Transverse colon (tissue), 4 donors: ENCODE data around the gene STAM2. TPM values are rescaled to one million over a fixed set of nuclear protein-coding genes. Genes with fewer than 3 reads are reported as not detected.

Experiments used
- DNase-seq: peaks from one replicate; pipeline ENCODE4 v3.0.0-alpha.2; 2019
- H3K27ac ChIP-seq, 4 donors: fragments of 200-600 bp; sonication (generic); 2 replicates each; pipeline ENCODE4 v1.5.1; 2016 to 2018; ENCODE audit warnings: inconsistent platforms in 4 of 4
- H3K27me3 ChIP-seq: fragments of 200-600 bp; sonication (generic); 2 replicates; pipeline ENCODE4 v1.5.1; 2017; ENCODE audit warnings: inconsistent platforms
- H3K36me3 ChIP-seq, 4 donors: fragments of 200-600 bp; sonication (generic); 2 replicates each; pipeline ENCODE4 v1.5.1; 2017 to 2019; ENCODE audit warnings: inconsistent platforms in 4 of 4
- H3K4me1 ChIP-seq, 4 donors: fragments of 200-600 bp; sonication (generic); 2 replicates each; pipeline ENCODE4 v1.5.1; 2017 to 2020; ENCODE audit warnings: inconsistent platforms in 4 of 4
- H3K4me3 ChIP-seq, 4 donors: fragments of 200-600 bp; sonication (generic); 1 replicate in 1 of 4; 2 replicates in 3 of 4; pipeline versions ENCODE4 v1.5.1 to v1.6.1; 2017 to 2019; ENCODE audit warnings: inconsistent platforms in 4 of 4
- H3K9me3 ChIP-seq, 2 donors: fragments of 200-600 bp; sonication (generic); 2 replicates each; pipeline ENCODE4 v1.5.1; 2017 to 2019; ENCODE audit warnings: inconsistent platforms in 2 of 2
- EP300 ChIP-seq: sonication (generic); formaldehyde crosslinking; IDR thresholded peaks from one replicate; pipeline ENCODE4 v1.6.1; 2017; ENCODE audit warnings: antibody characterized with exemption, low read depth
- POLR2A ChIP-seq: fragments of 450-650 bp; IDR thresholded peaks from one replicate; pipeline ENCODE4 v1.6.1; 2016; ENCODE audit warnings: antibody characterized with exemption, mild to moderate bottlenecking, moderate library complexity
- POLR2AphosphoS5 ChIP-seq, 3 donors: sonication (generic); formaldehyde crosslinking; IDR thresholded peaks; one replicate each; pipeline ENCODE4 v1.6.1; 2016; ENCODE audit warnings: antibody characterized with exemption in 3 of 3
- WGBS, 2 donors: methylation state at CpG; one replicate each; pipeline ENCODE4 v1.1.5; 2018; ENCODE audit warnings: low coverage in 1 of 2; 5-methylcytosine and 5-hydroxymethylcytosine counted together
- in situ Hi-C, 4 donors: fragments of 200-750 bp; cut with MboI; loops; one replicate each; pipeline versions ENCODE4 v1.15.0 to v1.15.1; 2017; ENCODE audit warnings: low sequenced_read_pairs in 3 of 4, low pct_ligation_motif_present in 1 of 4, low pct_unique_long_range_greater_than_20kb in 1 of 4
- intact Hi-C: fragments of 100-400 bp; cut with DNase I; formaldehyde crosslinking; loops from one replicate; pipeline ENCODE4 v1.15.1; 2023; ENCODE audit warnings: low total_unique reads
- total RNA-seq, 4 donors: library from RNA; depleted of rRNA; stranded (reverse); fragments of >200 nt; gene quantifications; one replicate each; pipeline ENCODE4 v1.1.0, GENCODE V29; 2016
- TF ChIP-seq, protein P1 (sequence below), 5 experiments: fragments of 200-600 bp in 3 of 5; fragments of 450-650 bp in 2 of 5; sonication (generic) in 3 of 5; IDR thresholded peaks; 1 replicate in 2 of 5; 2 replicates in 3 of 5; pipeline ENCODE4 v1.5.1; 2016 to 2017; ENCODE audit warnings: antibody characterized with exemption in 5 of 5, inconsistent platforms in 3 of 5, mild to moderate bottlenecking in 2 of 5, moderate library complexity in 1 of 5

STAM2 gene
- total RNA-seq, 4 donors from 2014 or later: 17.1 to 57.2 (median 38.1) TPM

DNA sequence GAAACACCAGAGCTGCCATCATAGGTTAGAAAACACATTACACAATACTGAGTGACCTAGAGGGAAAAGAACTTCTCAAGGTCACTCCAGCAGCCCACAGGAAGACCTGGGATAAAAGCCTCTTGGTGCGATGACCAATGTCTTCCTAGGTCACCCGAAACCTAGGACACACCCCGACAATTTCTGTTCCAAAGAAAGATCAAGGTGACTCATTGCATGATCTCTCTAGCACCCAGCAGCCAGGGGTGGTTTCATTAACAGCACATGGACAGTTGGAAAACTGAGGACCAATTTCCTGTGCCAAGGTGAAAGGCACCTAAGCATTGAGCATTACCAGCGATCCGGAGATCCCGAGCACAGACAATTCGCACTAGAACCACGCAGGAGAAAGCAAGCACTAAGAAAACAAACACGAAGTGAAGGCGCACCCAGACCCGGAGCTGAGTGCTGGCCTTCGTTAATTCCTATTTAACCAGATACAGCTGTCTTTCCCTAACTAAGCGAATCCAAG, 78.2 kb downstream of the STAM2 start:
- H3K4me3 ChIP-seq: peak overlapping the region in 3 of 4 donors; percentile 42 to 64 (median 49)
- peak overlapping the region in 2 of 4 donors; percentile 6 to 15 for H3K27ac ChIP-seq
- WGBS, 2 donors: 8 to 14% methylated on average over 10 to 13 of the region's 13 CpGs
- intact Hi-C loops (no loop called here), in situ Hi-C loops (no loop called here)
- H3K27me3 ChIP-seq: peaks cover 76% of the 10 kb centered on the region
- H3K36me3 ChIP-seq: no peaks in the 10 kb centered on the region
- no peaks in the 10 kb centered on the region for H3K9me3 ChIP-seq
- H3K4me1 ChIP-seq: peaks cover 12 to 28% (median 18%) of the 10 kb centered on the region in 4 donors
- TF ChIP-seq, protein P1, sequence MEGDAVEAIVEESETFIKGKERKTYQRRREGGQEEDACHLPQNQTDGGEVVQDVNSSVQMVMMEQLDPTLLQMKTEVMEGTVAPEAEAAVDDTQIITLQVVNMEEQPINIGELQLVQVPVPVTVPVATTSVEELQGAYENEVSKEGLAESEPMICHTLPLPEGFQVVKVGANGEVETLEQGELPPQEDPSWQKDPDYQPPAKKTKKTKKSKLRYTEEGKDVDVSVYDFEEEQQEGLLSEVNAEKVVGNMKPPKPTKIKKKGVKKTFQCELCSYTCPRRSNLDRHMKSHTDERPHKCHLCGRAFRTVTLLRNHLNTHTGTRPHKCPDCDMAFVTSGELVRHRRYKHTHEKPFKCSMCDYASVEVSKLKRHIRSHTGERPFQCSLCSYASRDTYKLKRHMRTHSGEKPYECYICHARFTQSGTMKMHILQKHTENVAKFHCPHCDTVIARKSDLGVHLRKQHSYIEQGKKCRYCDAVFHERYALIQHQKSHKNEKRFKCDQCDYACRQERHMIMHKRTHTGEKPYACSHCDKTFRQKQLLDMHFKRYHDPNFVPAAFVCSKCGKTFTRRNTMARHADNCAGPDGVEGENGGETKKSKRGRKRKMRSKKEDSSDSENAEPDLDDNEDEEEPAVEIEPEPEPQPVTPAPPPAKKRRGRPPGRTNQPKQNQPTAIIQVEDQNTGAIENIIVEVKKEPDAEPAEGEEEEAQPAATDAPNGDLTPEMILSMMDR (IDR thresholded peaks at IDR 0.05): no peak
- TF ChIP-seq EP300 (no peak), POLR2AphosphoS5 (IDR thresholded peaks at IDR 0.05) (no peak), POLR2A (no peak)
- DNase-seq: no peak

DNA sequence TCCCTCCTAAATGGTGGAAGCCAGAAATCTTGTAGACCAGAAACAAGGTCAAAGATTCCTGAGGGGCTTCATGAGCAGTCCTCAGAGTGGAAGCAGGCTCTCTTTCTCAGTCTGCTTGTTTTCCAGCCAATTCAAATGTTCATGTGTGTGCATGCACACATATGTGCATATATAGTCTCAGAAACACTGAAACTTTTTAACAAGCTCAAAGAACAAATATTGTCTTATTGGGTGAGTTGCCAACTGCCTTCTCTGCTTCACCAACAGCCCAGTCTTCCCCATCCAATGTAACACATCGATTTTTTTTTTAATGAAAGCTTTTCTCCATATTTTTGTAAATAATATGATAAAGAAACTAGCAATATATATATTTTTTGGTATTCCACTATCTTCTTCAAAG, 80.4 kb downstream of the STAM2 start:
- Histone ChIP-seq H3K4me1 (peaks cover 12 to 28% (median 18%) of the 10 kb centered on the region in 4 donors), H3K4me3 (no peak overlapping the region), H3K27me3 (peaks cover 54% of the 10 kb centered on the region), H3K9me3 (no peaks in the 10 kb centered on the region), H3K27ac (no peak overlapping the region), H3K36me3 (no peaks in the 10 kb centered on the region)
- intact Hi-C loops: no loop called here
- 39 to 56% methylated on average over 1 of the region's 1 CpG for WGBS, 2 donors
- TF ChIP-seq EP300 (no peak), POLR2A (no peak), POLR2AphosphoS5 (IDR thresholded peaks at IDR 0.05) (no peak)
- TF ChIP-seq, protein P1 (IDR thresholded peaks at IDR 0.05): no peak
- DNase-seq: no peak
- in situ Hi-C loops: no loop called here

DNA sequence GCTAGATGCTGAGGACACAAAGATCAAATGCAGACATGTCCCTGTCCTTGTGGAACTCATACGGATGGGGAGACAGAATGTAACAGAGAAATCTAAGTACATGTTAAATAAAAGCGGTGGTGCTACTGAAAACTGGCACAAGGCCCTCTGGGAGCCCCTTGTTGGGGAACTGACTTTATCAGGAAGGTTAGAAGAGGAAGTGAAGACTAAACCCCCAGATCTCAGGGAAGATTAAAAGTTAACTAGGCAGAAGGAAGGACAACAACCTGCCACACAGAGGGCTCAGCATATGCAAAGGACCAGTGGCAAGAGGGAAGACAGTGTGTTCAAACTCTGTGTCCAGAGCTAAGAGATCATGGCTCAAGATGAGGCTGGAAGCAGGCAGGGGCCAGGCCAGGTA, 81.5 kb downstream of the STAM2 start:
- peaks cover 43% of the 10 kb centered on the region for H3K27me3 ChIP-seq
- H3K9me3 ChIP-seq: no peaks in the 10 kb centered on the region
- in situ Hi-C loops: no loop called here
- intact Hi-C loops: no loop called here
- WGBS, 2 donors: 84 to 89% methylated on average over 2 of the region's 2 CpGs
- no peak overlapping the region for H3K27ac ChIP-seq
- TF ChIP-seq, protein P1 (IDR thresholded peaks at IDR 0.05): no peak
- no peak for TF ChIP-seq POLR2A
- no peak for TF ChIP-seq POLR2AphosphoS5 (IDR thresholded peaks at IDR 0.05)
- TF ChIP-seq EP300: no peak
- no peak for DNase-seq
- H3K4me1 ChIP-seq: peaks cover 7 to 21% (median 13%) of the 10 kb centered on the region in 4 donors
- H3K4me3 ChIP-seq: no peak overlapping the region
- no peaks in the 10 kb centered on the region for H3K36me3 ChIP-seq

DNA sequence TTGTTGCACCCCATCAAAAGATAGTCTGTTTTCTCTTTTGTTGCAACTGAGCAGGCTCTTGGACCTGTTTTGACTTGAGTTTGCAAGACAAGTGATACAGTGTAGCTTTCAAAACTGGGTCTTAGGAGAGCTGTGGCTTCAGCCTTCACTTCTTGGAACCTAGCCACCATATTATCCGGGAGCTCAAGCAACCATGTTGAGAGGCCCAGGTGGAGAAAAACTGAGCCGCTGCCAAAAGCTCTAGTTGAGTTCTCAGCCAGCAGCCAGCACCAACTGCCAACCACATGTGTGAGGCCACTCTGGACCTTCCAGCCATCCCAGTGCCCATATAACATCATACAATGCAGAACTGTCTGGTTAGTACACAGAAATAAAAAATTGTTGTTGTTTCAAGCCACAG, 82.1 kb downstream of the STAM2 start:
- intact Hi-C loops: no loop called here
- TF ChIP-seq EP300 (no peak), POLR2AphosphoS5 (IDR thresholded peaks at IDR 0.05) (no peak), POLR2A (no peak)
- TF ChIP-seq, protein P1 (IDR thresholded peaks at IDR 0.05): no peak
- no peaks in the 10 kb centered on the region for H3K9me3 ChIP-seq
- no peaks in the 10 kb centered on the region for H3K36me3 ChIP-seq
- WGBS, 2 donors: 88% methylated on average over 2 of the region's 2 CpGs; no CpG with 5 or more reads in 1 of the 2 donors
- no peak for DNase-seq
- in situ Hi-C loops: no loop called here
- H3K27me3 ChIP-seq: peaks cover 37% of the 10 kb centered on the region
- H3K27ac ChIP-seq: no peak overlapping the region
- H3K4me1 ChIP-seq: peaks cover 3 to 15% (median 7%) of the 10 kb centered on the region in 4 donors
- no peak overlapping the region for H3K4me3 ChIP-seq
